Endothelial cell (in vitro differentiated cells): ENCODE results near the gene MED31. TPM values are rescaled to one million over a fixed set of nuclear protein-coding genes. Genes with fewer than 3 reads are reported as not detected.

Experiments
- DNase-seq: peaks from one replicate; pipeline ENCODE4 v3.0.0; 2021; ENCODE audit warnings: low spot score
- H3K27ac Mint-ChIP-seq: one replicate; pipeline ENCODE4 v1.8.0; 2021; ENCODE audit warnings: mixed read lengths, inconsistent platforms; ENCODE audit not compliant: unreplicated experiment
- H3K27me3 Mint-ChIP-seq: one replicate; pipeline ENCODE4 v1.8.0; 2021; ENCODE audit warnings: mild to moderate bottlenecking, moderate library complexity, mixed read lengths, inconsistent platforms; ENCODE audit not compliant: unreplicated experiment
- H3K36me3 Mint-ChIP-seq: one replicate; pipeline ENCODE4 v1.8.0; 2021; ENCODE audit warnings: mild to moderate bottlenecking, low read depth, mixed read lengths, inconsistent platforms; ENCODE audit not compliant: unreplicated experiment
- H3K4me1 Mint-ChIP-seq: one replicate; pipeline ENCODE4 v1.8.0; 2021; ENCODE audit warnings: mild to moderate bottlenecking, mixed read lengths, inconsistent platforms; ENCODE audit not compliant: unreplicated experiment
- H3K4me3 Mint-ChIP-seq: one replicate; pipeline ENCODE4 v1.8.0; 2021; ENCODE audit warnings: mild to moderate bottlenecking, mixed read lengths, inconsistent platforms; ENCODE audit not compliant: unreplicated experiment
- H3K9me3 Mint-ChIP-seq: one replicate; pipeline ENCODE4 v1.8.0; 2021; ENCODE audit warnings: mixed read lengths, inconsistent platforms; ENCODE audit not compliant: unreplicated experiment
- CTCF ChIP-seq: fragments of 200-600 bp; sonication (generic); IDR thresholded peaks from one replicate; pipeline ENCODE4 v1.5.0; 2021; ENCODE audit warnings: antibody characterized with exemption; ENCODE audit not compliant: unreplicated experiment
- total RNA-seq: library from RNA; stranded (reverse); fragmentation: NEBNext Ultra II Directional; extraction: Animal tissue kit (Norgen Biotek cat#: 25700); gene quantifications from one replicate; pipeline ENCODE4 v1.2.1, GENCODE V29; 2021; ENCODE audit not compliant: unreplicated experiment

The MED31 gene
- total RNA-seq, 1 donor from 2014 or later, result 18.3 TPM

DNA sequence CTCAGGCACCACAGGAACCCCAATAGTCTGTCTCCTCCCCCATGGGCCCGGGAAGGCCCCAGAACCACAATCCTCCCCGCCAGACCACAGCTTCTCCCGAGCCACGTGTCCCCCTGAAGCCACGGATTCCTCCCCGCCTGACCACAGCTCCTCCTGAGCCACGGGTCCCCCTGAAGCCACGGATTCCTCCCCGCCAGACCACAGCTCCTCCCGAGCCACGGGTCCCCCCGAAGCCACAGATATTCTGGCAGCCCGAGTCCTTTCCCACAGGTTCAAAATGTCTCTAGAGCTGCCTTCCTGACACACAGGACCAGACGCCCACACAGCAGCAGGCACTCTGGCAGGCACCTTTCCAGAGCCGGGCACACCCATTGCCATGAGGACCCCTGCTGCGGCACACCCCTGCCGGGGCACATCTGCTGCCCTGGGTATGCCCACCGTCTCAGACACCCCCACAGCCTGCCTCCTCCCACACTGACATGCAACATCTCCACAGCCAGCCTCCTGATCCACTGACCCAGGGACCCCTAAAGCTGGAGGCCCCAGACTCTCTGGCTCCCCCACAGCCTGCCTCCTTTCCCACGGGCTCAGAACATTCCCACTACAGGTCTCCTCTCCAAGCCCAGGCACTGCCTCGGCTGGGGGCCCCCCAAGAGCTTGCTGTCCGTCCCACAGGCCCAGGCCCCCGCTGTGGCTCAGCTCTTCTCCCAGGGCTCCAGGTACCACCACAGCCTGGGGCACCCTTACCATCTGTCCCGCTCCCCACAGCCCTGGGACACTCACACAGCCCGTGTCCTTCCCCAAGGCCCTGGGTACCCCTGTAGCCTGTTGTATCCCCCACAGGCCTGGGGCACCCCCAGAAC lies 13.1 kb downstream of the MED31 start:
- peak overlapping the region; percentile 71 for H3K4me3 Mint-ChIP-seq
- H3K36me3 Mint-ChIP-seq, result peaks cover 18% of the 10 kb centered on the region
- DNase-seq, result no peak
- TF ChIP-seq CTCF, result no peak
- peaks cover 14% of the 10 kb centered on the region for H3K4me1 Mint-ChIP-seq
- no peak overlapping the region for H3K27ac Mint-ChIP-seq
- H3K27me3 Mint-ChIP-seq, result peaks cover 16% of the 10 kb centered on the region
- no peaks in the 10 kb centered on the region for H3K9me3 Mint-ChIP-seq

- no peak overlapping the region for H3K4me3 Mint-ChIP-seq
- no peak for TF ChIP-seq CTCF
- peaks cover 14% of the 10 kb centered on the region for H3K4me1 Mint-ChIP-seq
- H3K9me3 Mint-ChIP-seq, result no peaks in the 10 kb centered on the region
- H3K27me3 Mint-ChIP-seq, result peaks cover 16% of the 10 kb centered on the region
- DNase-seq, result no peak
- H3K36me3 Mint-ChIP-seq, result peaks cover 26% of the 10 kb centered on the region
- H3K27ac Mint-ChIP-seq, result no peak overlapping the region
Observed at GRCh38 chr17:6637458-6637840, 14.0 kb downstream of the MED31 start.

DNA sequence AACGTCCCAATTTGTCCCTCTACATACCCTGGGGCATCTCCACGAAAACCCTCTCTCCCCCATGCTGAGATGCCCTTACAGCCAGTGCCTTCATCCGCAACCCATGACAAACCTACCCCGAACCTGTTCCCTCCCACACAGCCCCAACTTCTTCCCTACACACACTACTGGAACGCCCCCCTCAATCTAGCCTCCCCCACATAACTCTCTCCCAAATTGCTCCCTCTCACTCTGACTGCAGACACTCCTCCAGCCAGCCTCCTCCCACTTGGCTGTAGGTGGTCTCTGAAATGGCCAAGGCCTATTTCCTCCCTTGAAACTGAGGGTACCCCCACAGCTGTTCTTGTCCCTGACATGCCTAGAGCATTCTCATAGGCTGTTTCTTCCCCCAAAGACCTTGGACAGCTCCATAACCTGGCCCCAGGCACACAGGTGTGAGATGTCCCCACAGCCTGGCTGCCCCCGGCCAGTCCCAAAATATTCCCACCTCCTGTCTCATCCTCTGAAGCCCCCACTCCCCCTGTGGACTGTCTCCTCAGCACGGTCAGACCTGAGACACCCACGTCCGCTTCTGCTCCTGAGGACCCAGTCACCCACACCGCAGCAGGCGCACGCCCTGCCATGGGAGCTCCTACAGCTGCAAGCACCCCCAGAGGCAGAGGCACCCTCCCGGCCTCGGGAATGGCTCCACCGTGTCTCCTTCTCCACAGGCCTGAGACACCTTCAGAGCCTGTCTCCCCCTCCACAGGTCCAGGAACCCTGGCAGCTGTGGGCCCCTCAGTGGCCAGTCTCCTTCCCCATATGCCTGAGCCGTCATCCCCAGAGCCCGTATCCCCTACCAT lies 14.6 kb downstream of the MED31 start:
- no peak overlapping the region for H3K4me3 Mint-ChIP-seq
- H3K27me3 Mint-ChIP-seq, result peaks cover 16% of the 10 kb centered on the region
- peaks cover 14% of the 10 kb centered on the region for H3K4me1 Mint-ChIP-seq
- TF ChIP-seq CTCF, result no peak
- peaks cover 30% of the 10 kb centered on the region for H3K36me3 Mint-ChIP-seq
- peak overlapping the region; percentile 5 for H3K27ac Mint-ChIP-seq
- H3K9me3 Mint-ChIP-seq, result no peaks in the 10 kb centered on the region
- DNase-seq, result no peak

DNA sequence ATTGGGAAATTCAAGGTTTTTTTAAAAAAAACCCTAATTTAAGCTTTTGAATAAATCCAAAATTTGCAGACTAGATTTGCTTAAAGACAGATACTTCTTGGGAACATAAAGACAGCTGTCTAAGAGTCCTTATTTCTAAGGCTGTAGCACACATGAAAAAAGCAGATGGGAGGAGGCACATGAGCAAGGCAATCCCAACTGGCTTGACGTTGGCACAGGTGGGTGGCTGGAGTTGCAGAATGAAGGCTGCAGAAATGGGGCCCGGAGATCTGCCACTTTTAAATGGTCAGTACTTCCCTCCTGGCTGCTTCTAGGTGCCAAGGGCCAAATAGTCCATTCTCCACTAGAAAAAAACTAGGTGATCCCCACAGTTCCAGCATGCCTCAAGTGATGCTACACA lies 15.3 kb downstream of the MED31 start:
- Mint-ChIP-seq H3K27me3 (peaks cover 16% of the 10 kb centered on the region), H3K36me3 (peaks cover 30% of the 10 kb centered on the region), H3K9me3 (no peaks in the 10 kb centered on the region), H3K27ac (no peak overlapping the region), H3K4me3 (no peak overlapping the region), H3K4me1 (peaks cover 10% of the 10 kb centered on the region)
- no peak for TF ChIP-seq CTCF
- no peak for DNase-seq

DNA sequence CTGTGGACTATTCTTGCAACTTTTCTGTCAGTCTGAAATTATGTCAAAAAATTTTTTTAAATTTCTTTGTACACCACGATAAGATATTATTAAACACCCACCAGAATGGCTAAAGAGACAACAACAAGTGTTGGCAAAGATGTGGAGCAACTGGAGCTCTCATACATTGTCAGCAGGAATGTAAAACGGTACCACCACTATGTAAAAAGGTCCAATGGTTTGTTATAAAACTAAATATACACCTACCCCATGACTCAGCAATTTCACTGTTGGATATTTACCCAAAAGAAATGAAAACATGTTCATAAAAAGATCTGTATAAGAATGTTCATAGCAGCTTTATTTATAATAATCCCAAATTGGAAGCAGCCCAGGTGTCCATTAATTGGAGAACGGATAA lies 18.1 kb downstream of the MED31 start:
- Mint-ChIP-seq H3K27ac (no peak overlapping the region), H3K36me3 (peaks cover 37% of the 10 kb centered on the region), H3K9me3 (no peaks in the 10 kb centered on the region), H3K4me1 (peaks cover 2% of the 10 kb centered on the region), H3K27me3 (peaks cover 7% of the 10 kb centered on the region), H3K4me3 (peak overlapping the region; percentile 19)
- no peak for TF ChIP-seq CTCF
- DNase-seq, result no peak
